HUES48 (cell line): Measurements from ENCODE around the gene CCDC150.
"Not testable (repeated sequence)": the region's sequence is repeated elsewhere in the genome, so short reads cannot be mapped to it uniquely, and the experiment has no call there.

Source experiments
- H3K27ac ChIP-seq: one replicate; pipeline ENCODE4 v1.7.0; 2013; ENCODE audit warnings: low read depth, low read length, inconsistent platforms
- H3K27me3 ChIP-seq: 2 replicates; pipeline ENCODE4 v1.6.1; 2013; ENCODE audit warnings: mild to moderate bottlenecking, low read length; ENCODE audit not compliant: control insufficient read depth, insufficient read depth
- H3K36me3 ChIP-seq: 2 replicates; pipeline ENCODE4 v1.6.1; 2013; ENCODE audit warnings: low read length; ENCODE audit not compliant: control insufficient read depth, insufficient read depth
- H3K4me1 ChIP-seq: 2 replicates; pipeline ENCODE4 v1.6.1; 2013; ENCODE audit warnings: mild to moderate bottlenecking, low read length; ENCODE audit not compliant: control insufficient read depth, insufficient read depth
- H3K4me3 ChIP-seq: 2 replicates; pipeline ENCODE4 v1.5.1; 2013; ENCODE audit warnings: mild to moderate bottlenecking, low read depth, low read length
- H3K9ac ChIP-seq: 2 replicates; pipeline ENCODE4 v1.6.1; 2013; ENCODE audit warnings: mild to moderate bottlenecking, low read depth, low read length, moderate library complexity
- H3K9me3 ChIP-seq: 2 replicates; pipeline ENCODE4 v1.6.1; 2013; ENCODE audit warnings: low read length; ENCODE audit not compliant: control insufficient read depth, insufficient read depth

Gene CCDC150

DNA sequence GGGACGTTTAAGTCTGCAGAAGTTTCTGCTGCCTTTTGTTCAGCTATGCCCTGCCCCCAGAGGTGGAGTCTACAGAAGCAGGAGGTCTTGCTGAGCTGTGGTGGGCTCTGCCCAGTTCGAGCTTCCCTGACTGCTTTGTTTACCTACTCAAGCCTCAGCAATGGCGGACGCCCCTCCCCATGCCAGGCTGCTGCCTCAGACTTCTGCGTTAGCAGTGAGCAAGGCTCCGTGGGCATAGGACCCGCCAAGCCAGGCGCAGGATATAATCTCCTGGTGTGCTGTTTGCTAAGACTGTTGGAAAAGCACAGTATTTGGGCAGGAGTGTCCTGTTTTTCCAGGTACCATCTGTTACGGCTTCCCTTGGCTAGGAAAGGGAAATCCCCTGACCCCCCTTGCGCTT lies 70.5 kb downstream of the CCDC150 start:
- H3K4me1 ChIP-seq, H3K4me3 ChIP-seq, H3K27me3 ChIP-seq, H3K9ac ChIP-seq, H3K27ac ChIP-seq: not testable (repeated sequence)
- peaks cover 11% of the 10 kb centered on the region; the same call in 1 of the 2 replicates for H3K9me3 ChIP-seq
- peaks cover 20% of the 10 kb centered on the region; the same call in 1 of the 2 replicates for H3K36me3 ChIP-seq

DNA sequence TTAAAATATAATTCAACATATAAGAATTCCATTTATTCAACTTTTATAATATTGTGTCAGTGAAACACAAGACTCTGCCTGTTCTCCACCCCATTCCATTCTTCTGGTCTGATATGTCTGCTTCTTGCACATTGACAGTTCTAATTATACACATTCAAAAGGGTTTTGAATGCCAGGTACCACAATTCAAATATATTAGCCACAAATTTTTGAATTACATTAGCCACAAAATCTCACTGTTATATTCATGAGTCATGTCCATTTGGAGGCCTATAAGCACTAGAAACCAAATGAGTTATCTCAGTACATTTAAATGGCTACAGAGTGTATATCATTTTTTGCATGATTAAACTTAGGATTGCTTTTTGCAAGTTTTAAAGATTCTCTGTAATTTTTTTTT lies 72.1 kb downstream of the CCDC150 start:
- no peak overlapping the region for H3K27ac ChIP-seq

GRCh38 chr2:196712867-196713266 lies 73.4 kb downstream of the CCDC150 start:
- H3K4me3 ChIP-seq, result no peak overlapping the region
- peaks cover 20% of the 10 kb centered on the region; the same call in 1 of the 2 replicates for H3K36me3 ChIP-seq
- no peaks in the 10 kb centered on the region for H3K4me1 ChIP-seq
- H3K9me3 ChIP-seq, result peaks cover 11% of the 10 kb centered on the region; the same call in 1 of the 2 replicates
- H3K27ac ChIP-seq, result no peak overlapping the region
- no peak overlapping the region for H3K9ac ChIP-seq
- no peaks in the 10 kb centered on the region for H3K27me3 ChIP-seq

More for the DNA sequence above, 72.1 kb downstream of the CCDC150 start:
- no peak overlapping the region for H3K4me3 ChIP-seq
- H3K4me1 ChIP-seq, result no peaks in the 10 kb centered on the region
- H3K9me3 ChIP-seq, result peaks cover 11% of the 10 kb centered on the region; the same call in 1 of the 2 replicates
- H3K9ac ChIP-seq, result no peak overlapping the region
- peaks cover 20% of the 10 kb centered on the region; the same call in 1 of the 2 replicates for H3K36me3 ChIP-seq
- H3K27me3 ChIP-seq, result no peaks in the 10 kb centered on the region

DNA sequence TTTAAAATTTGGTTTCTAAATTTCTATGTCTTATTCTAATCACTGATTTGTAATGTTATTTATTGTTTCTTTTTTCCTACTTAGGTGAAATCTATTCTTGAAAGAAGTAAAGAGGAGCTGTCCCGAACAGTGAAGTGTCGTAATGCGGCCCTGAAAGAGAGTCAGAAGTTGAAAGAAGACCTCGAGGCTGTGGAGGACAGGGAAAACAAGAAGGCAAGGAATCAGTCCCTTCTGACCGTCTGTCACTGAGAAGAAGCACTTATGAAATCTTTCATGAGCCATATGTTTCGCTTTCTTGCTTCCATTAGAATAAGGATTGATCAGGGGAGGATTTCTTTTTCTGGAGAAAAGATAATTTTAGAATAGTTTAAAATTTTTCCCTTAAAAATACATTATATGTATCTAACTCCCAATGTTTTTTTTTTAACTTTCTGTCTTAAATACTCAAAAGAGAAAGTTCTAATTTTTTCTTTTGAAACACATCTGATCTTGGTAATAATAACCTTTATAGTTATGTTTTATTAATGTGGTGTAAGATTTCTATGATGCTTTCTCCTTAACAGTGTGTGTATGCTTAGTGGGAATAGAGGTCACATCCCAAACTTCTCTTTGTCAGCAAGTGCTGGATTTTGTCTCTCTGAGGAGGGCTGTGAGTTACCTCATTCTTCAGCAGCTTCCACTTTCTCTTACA lies 79.0 kb downstream of the CCDC150 start:
- no peak overlapping the region for H3K9ac ChIP-seq
- H3K4me1 ChIP-seq, result no peaks in the 10 kb centered on the region
- no peaks in the 10 kb centered on the region for H3K9me3 ChIP-seq
- H3K36me3 ChIP-seq, result peaks cover 50% of the 10 kb centered on the region
- H3K27ac ChIP-seq, result no peak overlapping the region
- no peak overlapping the region for H3K4me3 ChIP-seq
- no peaks in the 10 kb centered on the region for H3K27me3 ChIP-seq

DNA sequence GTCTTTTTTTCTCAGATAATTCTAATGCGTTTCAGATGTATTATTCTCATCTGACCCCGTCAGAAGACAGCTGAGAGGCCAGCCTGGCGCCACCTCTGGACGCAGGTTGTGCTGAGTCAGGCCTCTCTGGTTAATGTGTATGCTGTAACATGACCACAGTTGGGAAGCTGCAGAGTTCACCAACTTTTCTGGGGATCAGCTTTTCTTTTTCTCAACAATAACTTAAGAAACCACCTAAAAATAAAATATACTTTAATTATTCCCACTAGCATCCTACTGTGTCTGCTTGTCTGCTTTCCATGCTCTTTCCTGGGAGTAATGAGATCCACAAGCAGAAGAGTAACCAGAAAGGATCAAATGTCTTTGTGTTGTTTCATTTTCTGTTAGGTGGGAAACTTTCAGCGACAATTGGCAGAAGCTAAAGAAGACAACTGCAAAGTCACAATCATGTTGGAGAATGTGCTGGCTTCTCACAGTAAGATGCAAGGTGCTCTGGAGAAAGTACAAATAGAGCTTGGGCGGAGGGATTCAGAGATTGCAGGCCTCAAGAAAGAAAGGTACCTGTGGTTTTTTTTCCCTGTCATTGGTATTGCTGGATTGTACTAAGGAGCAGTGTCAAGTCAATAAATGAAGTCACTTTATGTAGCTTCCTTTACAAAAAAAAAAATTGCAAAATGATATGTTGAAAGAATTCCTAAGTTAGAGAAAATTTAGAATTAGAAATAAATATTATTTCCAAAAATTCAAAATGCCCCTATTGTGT lies 79.8 kb downstream of the CCDC150 start:
- no peaks in the 10 kb centered on the region for H3K27me3 ChIP-seq
- no peak overlapping the region for H3K4me3 ChIP-seq
- no peak overlapping the region for H3K27ac ChIP-seq
- H3K4me1 ChIP-seq, result no peaks in the 10 kb centered on the region
- H3K36me3 ChIP-seq, result peaks cover 57% of the 10 kb centered on the region
- no peaks in the 10 kb centered on the region for H3K9me3 ChIP-seq
- no peak overlapping the region for H3K9ac ChIP-seq

GRCh38 chr2:196723571-196723970 lies 84.1 kb downstream of the CCDC150 start:
- H3K36me3 ChIP-seq, result peaks cover 90% of the 10 kb centered on the region
- no peak overlapping the region for H3K27ac ChIP-seq
- H3K4me1 ChIP-seq, result no peaks in the 10 kb centered on the region
- H3K4me3 ChIP-seq, result no peak overlapping the region
- no peaks in the 10 kb centered on the region for H3K9me3 ChIP-seq
- H3K9ac ChIP-seq, result no peak overlapping the region
- H3K27me3 ChIP-seq, result no peaks in the 10 kb centered on the region

DNA sequence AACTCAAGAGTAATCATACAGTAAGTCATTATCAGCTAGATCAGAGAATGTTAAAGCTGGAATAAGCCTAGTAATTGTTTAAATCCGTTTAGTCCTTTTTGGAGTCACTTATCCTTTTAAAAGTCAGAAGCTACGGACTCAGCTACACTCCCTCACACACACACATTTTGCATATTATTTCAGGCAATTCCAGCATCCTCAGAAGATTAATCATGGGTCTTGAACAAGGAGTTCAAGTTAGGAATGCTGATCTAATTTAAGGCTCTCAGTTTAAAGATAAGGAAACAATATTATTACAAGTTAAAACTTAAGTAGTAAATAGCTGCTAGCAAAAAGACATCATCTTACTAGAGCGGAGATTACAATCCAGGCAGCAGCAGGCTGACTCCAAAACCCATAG lies 85.7 kb downstream of the CCDC150 start:
- H3K4me1 ChIP-seq, result no peaks in the 10 kb centered on the region
- peaks cover 93% of the 10 kb centered on the region for H3K36me3 ChIP-seq
- H3K9me3 ChIP-seq, result no peaks in the 10 kb centered on the region
- H3K9ac ChIP-seq, result no peak overlapping the region
- no peak overlapping the region for H3K27ac ChIP-seq
- H3K27me3 ChIP-seq, result no peaks in the 10 kb centered on the region
- no peak overlapping the region for H3K4me3 ChIP-seq

GRCh38 chr2:196725882-196726281 lies 86.4 kb downstream of the CCDC150 start:
- H3K36me3 ChIP-seq, result peaks cover 93% of the 10 kb centered on the region
- H3K27me3 ChIP-seq, result no peaks in the 10 kb centered on the region
- no peak overlapping the region for H3K4me3 ChIP-seq
- H3K27ac ChIP-seq, result no peak overlapping the region
- H3K9me3 ChIP-seq, result no peaks in the 10 kb centered on the region
- H3K9ac ChIP-seq, result no peak overlapping the region
- H3K4me1 ChIP-seq, result no peaks in the 10 kb centered on the region

DNA sequence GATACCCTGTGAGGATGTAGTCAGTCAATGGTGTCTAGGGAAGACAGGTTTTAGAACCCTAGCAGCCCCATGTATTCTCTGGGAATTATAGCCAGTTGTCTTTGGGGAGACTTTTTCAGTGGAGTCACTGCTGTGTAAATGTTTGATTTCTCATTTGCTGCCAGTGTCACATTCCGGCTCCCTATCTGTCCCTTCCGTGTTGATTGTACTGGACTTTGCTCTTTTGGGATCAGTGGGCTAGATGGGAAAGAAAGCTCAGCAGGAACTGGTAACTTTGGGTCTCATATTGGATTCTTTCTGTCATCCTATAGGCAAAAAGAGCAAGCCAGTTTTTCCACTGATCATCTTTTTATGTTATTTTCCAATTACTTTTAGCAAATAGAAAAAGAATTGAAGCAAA lies 89.9 kb downstream of the CCDC150 start:
- H3K36me3 ChIP-seq, result peaks cover 92% of the 10 kb centered on the region
- no peak overlapping the region for H3K4me3 ChIP-seq
- no peak overlapping the region for H3K27ac ChIP-seq
- no peaks in the 10 kb centered on the region for H3K4me1 ChIP-seq
- no peaks in the 10 kb centered on the region for H3K27me3 ChIP-seq
- H3K9ac ChIP-seq, result no peak overlapping the region
- no peaks in the 10 kb centered on the region for H3K9me3 ChIP-seq

DNA sequence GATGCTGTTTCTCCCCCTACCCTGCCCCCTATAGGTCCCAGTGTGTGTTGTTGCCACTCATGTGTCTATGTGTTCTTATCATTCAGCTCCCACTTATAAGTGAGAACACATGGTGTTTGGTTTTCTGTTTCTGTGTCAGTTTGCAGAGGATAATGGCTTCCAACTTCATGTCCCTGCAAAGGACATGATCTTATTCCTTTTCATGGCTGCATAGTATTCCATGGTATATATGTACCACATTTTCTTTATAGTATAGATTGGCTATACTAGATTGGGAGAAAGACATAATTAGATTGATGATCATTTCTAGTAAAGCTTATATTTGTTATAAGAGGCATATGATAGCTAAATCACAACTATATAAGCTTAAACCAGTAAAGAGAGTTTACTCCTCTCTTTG lies 97.1 kb downstream of the CCDC150 start:
- not testable (repeated sequence) for H3K4me3 ChIP-seq, H3K4me1 ChIP-seq, H3K9me3 ChIP-seq, H3K27ac ChIP-seq, H3K9ac ChIP-seq, H3K27me3 ChIP-seq
- peaks cover 30% of the 10 kb centered on the region for H3K36me3 ChIP-seq

DNA sequence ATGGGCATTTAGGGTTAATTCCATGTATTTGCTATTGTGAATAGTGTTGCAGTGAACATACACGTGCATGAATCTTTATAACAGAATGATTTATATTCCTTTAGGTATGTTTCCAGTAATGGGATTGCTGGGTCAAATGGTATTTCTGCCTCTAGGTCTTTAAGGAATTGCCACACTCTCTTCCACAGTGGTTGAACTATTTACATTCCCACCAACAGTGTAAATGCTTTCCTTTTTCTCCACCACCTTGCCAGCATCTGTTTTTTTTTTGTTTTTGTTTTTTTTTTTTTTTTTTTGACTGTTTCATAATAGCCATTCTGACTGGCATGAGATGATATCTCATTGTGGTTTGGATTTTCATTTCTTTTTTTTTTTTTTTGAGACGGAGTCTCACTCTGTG lies 97.5 kb downstream of the CCDC150 start:
- Histone ChIP-seq H3K27me3 (no peaks in the 10 kb centered on the region), H3K4me3 (no peak overlapping the region), H3K36me3 (peaks cover 26% of the 10 kb centered on the region), H3K9ac (no peak overlapping the region), H3K9me3 (no peaks in the 10 kb centered on the region), H3K4me1 (no peaks in the 10 kb centered on the region), H3K27ac (no peak overlapping the region)
